ENCODE data around the gene NRP2.

- TF ChIP-seq ZNF274 (IDR thresholded peaks at IDR 0.05; ENCODE audit: low read depth, low read length) = no peak
- no peak for TF ChIP-seq YY1 (IDR thresholded peaks at IDR 0.05; ENCODE audit: insufficient read depth, insufficient read length)
These were observed 33.7 kb downstream of the NRP2 start for GRCh38 chr2:205715831-205716525.

All from NT2/D1 (cell line).